MCF 10A (cell line): ENCODE data around the gene RCOR1. TPM values are rescaled to one million over a fixed set of nuclear protein-coding genes. Genes with fewer than 3 reads are reported as not detected.

Source experiments
- BruUV-seq: library from RNA; stranded (reverse); fragments of 400-500 nt; replicated peaks from 2 replicates; lab custom pipeline; 2021; lab: Mats Ljungman, UMichigan
- CTCF ChIA-PET: fragments of 300-600 bp; sonication (Branson Sonifier 250); formaldehyde crosslinking; extraction: SDS; loops from one replicate; lab custom pipeline; 2021; ENCODE audit warnings: antibody characterized with exemption, inconsistent platforms; lab: Yijun Ruan, JAX
- POLR2A ChIA-PET: fragments of 300-600, 350-650 bp; sonication (Branson Sonifier 250); formaldehyde crosslinking; extraction: SDS; loops from one replicate; lab custom pipeline; 2020; ENCODE audit warnings: antibody characterized with exemption, inconsistent platforms; lab: Yijun Ruan, JAX
- DNase-seq: peaks from one replicate; pipeline ENCODE4 v3.0.0-alpha.2; 2018; ENCODE audit not compliant: unreplicated experiment
- H3K27ac Mint-ChIP-seq: one replicate; pipeline ENCODE4 v1.8.0; 2022; ENCODE audit warnings: mild to moderate bottlenecking, low read depth, mixed read lengths; ENCODE audit not compliant: unreplicated experiment
- H3K27me3 Mint-ChIP-seq: one replicate; pipeline ENCODE4 v1.8.0; 2022; ENCODE audit warnings: mixed read lengths; ENCODE audit not compliant: insufficient read depth, unreplicated experiment
- H3K36me3 Mint-ChIP-seq: one replicate; pipeline ENCODE4 v1.8.0; 2022; ENCODE audit warnings: mild to moderate bottlenecking, moderate library complexity, mixed read lengths; ENCODE audit not compliant: insufficient read depth, unreplicated experiment
- H3K4me1 Mint-ChIP-seq: one replicate; pipeline ENCODE4 v1.8.0; 2022; ENCODE audit warnings: mixed read lengths; ENCODE audit not compliant: insufficient read depth, unreplicated experiment
- H3K4me3 Mint-ChIP-seq: one replicate; pipeline ENCODE4 v1.8.0; 2022; ENCODE audit warnings: mild to moderate bottlenecking, moderate library complexity, mixed read lengths; ENCODE audit not compliant: unreplicated experiment
- H3K9me3 Mint-ChIP-seq: one replicate; pipeline ENCODE4 v1.8.0; 2022; ENCODE audit warnings: mixed read lengths; ENCODE audit not compliant: unreplicated experiment
- intact Hi-C: fragments of 100-400 bp; cut with micrococcal nuclease; formaldehyde crosslinking; loops from 2 replicates; pipeline ENCODE4 v1.14.1; 2022
- total RNA-seq: library from RNA; stranded (reverse); gene quantifications from 2 replicates; pipeline ENCODE4 v1.2.3, GENCODE V29; 2022
- TF ChIP-seq, protein P1 (sequence below): fragments of 200-600 bp; IDR thresholded peaks from one replicate; pipeline ENCODE4 v1.8.0; 2022; ENCODE audit warnings: antibody characterized with exemption, mild to moderate bottlenecking; ENCODE audit not compliant: unreplicated experiment

The RCOR1 gene
- total RNA-seq, 1 experiment from 2014 or later: 45.6 TPM

DNA sequence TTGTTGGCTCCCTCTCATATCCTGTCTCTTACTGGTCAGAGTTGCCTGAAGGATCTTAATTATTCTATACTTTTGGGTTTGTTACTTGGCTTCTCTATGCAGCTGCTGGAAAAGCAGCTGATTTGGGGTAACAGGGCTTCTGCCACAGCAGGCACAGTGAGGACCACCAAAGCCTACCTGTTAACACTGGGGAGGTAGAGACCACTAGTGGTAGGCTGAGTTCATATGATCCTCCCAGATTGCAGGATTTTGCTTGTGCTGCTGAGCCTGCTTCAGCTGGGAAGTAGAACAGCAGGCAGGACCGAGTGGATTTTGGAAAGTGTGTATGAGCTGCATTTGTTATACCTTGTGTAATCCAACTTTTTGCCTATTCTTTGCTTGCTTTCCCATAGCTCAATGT, 34.1 kb downstream of the RCOR1 start:
- no peaks in the 10 kb centered on the region for H3K27me3 Mint-ChIP-seq
- POLR2A ChIA-PET: interaction anchor here (0.6 to 1.3 kb wide), 3 partner anchors 12 to 818 kb away, joined by 3 to 4 read pairs (median 3); no protein-coding TSS in a partner anchor

DNA sequence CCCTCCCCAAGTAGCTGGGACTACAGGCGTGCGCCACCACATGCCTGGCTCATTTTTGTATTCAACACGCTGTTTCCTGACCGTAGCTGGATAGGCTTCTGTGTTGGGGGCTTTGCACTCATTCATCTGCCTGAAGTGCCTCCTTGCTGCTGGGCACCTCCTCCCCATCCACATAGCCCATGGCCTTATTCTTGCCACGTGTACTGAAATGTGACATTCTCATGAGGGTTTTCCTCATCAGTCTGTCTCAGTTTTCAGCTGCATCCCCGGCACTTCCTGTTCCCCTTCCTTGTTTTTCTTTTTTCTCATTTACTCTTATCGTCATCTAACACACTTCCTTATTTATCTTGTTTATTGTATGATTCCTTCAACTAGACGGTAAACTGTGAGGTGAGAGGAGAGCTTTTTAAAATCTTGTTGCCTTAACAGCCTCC, 36.6 kb downstream of the RCOR1 start:
- H3K27ac Mint-ChIP-seq: no peak overlapping the region
- DNase-seq: no peak
- TF ChIP-seq, protein P1, sequence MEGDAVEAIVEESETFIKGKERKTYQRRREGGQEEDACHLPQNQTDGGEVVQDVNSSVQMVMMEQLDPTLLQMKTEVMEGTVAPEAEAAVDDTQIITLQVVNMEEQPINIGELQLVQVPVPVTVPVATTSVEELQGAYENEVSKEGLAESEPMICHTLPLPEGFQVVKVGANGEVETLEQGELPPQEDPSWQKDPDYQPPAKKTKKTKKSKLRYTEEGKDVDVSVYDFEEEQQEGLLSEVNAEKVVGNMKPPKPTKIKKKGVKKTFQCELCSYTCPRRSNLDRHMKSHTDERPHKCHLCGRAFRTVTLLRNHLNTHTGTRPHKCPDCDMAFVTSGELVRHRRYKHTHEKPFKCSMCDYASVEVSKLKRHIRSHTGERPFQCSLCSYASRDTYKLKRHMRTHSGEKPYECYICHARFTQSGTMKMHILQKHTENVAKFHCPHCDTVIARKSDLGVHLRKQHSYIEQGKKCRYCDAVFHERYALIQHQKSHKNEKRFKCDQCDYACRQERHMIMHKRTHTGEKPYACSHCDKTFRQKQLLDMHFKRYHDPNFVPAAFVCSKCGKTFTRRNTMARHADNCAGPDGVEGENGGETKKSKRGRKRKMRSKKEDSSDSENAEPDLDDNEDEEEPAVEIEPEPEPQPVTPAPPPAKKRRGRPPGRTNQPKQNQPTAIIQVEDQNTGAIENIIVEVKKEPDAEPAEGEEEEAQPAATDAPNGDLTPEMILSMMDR: no peak
- intact Hi-C loops: no loop called here
- peaks cover 25% of the 10 kb centered on the region for H3K4me1 Mint-ChIP-seq
- ChIA-PET CTCF (interaction anchor here (1.1 kb wide), 1 partner anchor 104 kb away, joined by 3 read pairs; no protein-coding TSS in a partner anchor), POLR2A (interaction anchor here (0.6 to 0.7 kb wide), 2 partner anchors 9 to 19 kb away, joined by 3 to 4 read pairs; no protein-coding TSS in a partner anchor)
- BruUV-seq: no TSS peak
- H3K9me3 Mint-ChIP-seq: no peaks in the 10 kb centered on the region
- H3K27me3 Mint-ChIP-seq: no peaks in the 10 kb centered on the region
- H3K36me3 Mint-ChIP-seq: peaks cover 23% of the 10 kb centered on the region
- no peak overlapping the region for H3K4me3 Mint-ChIP-seq

More for the DNA sequence above, 34.1 kb downstream of the RCOR1 start:
- CTCF ChIA-PET: interaction anchor here (0.6 to 1.3 kb wide), 3 partner anchors 10 to 82 kb away, joined by 3 to 4 read pairs (median 4); no protein-coding TSS in a partner anchor
- Mint-ChIP-seq H3K4me3 (no peak overlapping the region), H3K36me3 (peaks cover 14% of the 10 kb centered on the region), H3K4me1 (peaks cover 34% of the 10 kb centered on the region), H3K27ac (no peak overlapping the region), H3K9me3 (no peaks in the 10 kb centered on the region)
- BruUV-seq: no TSS peak
- TF ChIP-seq, protein P1: no peak
- no peak for DNase-seq
- intact Hi-C loops: no loop called here

DNA sequence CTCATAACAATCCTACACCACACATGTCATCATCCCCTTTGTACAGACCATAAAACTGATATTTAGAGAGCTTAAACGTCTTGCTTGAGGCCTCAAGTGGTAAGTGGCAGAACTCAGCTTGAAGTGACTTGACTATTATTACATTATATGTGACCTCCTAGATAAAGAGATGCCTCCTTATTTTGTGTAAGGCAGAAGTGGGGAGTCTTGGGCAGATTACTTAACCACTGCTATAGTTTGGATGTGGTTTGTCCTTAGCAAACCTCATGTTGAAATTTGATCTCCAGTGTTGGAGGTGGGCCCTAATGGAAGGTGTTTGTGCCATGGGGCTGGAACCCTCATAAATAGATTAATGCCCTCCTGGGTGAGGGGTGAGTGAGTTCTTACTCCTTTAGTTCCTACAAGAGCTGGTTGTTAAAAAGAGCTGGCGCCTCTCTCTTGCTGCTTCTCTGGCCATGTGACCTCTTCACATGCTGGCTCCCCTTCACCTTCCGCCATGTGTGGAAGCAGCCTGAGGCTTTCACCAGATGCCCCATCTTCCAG, 37.4 kb downstream of the RCOR1 start:
- intact Hi-C loops: no loop called here
- H3K4me3 Mint-ChIP-seq: no peak overlapping the region
- H3K36me3 Mint-ChIP-seq: peaks cover 23% of the 10 kb centered on the region
- H3K4me1 Mint-ChIP-seq: peaks cover 25% of the 10 kb centered on the region
- H3K27ac Mint-ChIP-seq: peak overlapping the region; percentile 59
- ChIA-PET CTCF (interaction anchor here (1.1 kb wide), 1 partner anchor 105 kb away, joined by 3 read pairs; no protein-coding TSS in a partner anchor), POLR2A (interaction anchor here (0.5 kb wide), 1 partner anchor 18 kb away, joined by 5 read pairs; no protein-coding TSS in a partner anchor)
- BruUV-seq: no TSS peak
- TF ChIP-seq, protein P1: no peak
- no peaks in the 10 kb centered on the region for H3K27me3 Mint-ChIP-seq
- DNase-seq: no peak
- H3K9me3 Mint-ChIP-seq: no peaks in the 10 kb centered on the region

DNA sequence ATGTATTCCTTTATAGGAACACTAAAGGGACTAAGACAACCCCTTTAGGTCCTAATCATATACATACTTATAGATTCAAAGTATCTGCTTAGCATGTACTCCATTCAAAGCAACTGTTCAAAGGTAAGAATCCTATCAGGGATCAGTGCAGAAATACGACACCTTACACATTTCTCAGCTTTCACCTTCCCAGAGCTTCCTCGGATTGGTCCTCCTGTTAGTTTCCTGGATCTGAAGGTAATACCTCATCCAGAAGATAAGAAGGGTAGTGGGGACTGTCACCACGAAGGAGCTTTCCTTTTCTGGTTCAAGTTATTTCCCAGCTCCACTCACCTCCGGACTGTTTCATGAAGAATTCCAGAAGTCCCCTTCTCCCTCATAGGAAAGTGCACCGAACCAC, 38.0 kb downstream of the RCOR1 start:
- no peak overlapping the region for H3K4me3 Mint-ChIP-seq
- H3K27ac Mint-ChIP-seq: peak overlapping the region; percentile 59
- TF ChIP-seq, protein P1: no peak
- ChIA-PET CTCF (interaction anchor here (1.0 kb wide), 1 partner anchor 16 kb away, joined by 3 read pairs; no protein-coding TSS in a partner anchor), POLR2A (no interaction called here)
- H3K36me3 Mint-ChIP-seq: peaks cover 23% of the 10 kb centered on the region
- H3K9me3 Mint-ChIP-seq: no peaks in the 10 kb centered on the region
- no TSS peak for BruUV-seq
- no peaks in the 10 kb centered on the region for H3K27me3 Mint-ChIP-seq
- no peak for DNase-seq
- intact Hi-C loops: no loop called here
- peaks cover 25% of the 10 kb centered on the region for H3K4me1 Mint-ChIP-seq
